Erythroblast (primary cell): ENCODE measurements around the gene PIEZO2.
A peak's percentile ranks its signal among the peaks of the same experiment; 100 is the strongest.
"Not testable (repeated sequence)": the region's sequence is repeated elsewhere in the genome, so short reads cannot be mapped to it uniquely, and the experiment has no call there.

ENCODE experiments used
- DNase-seq, 2 experiments: peaks; one replicate each; lab custom pipeline; 2025; lab: John Stamatoyannopoulos, UW
- GATA1 ChIP-seq: IDR thresholded peaks from 2 replicates; pipeline ENCODE4 v1.6.1; 2011; ENCODE audit warnings: low read depth, mild to moderate bottlenecking, control low read depth, low read length, moderate library complexity
- POLR2A ChIP-seq: IDR thresholded peaks from 2 replicates; pipeline ENCODE4 v1.6.1; 2011; ENCODE audit warnings: mild to moderate bottlenecking, low read length

The PIEZO2 gene

GRCh38 chr18:11149441-11150270 lies at the start of gene PIEZO2:
PIEZO2 (minus strand) TSS chr18:11149569; CDS start chr18:11148588, 981 bp downstream.
- DNase-seq, result peak; percentile 33 to 56
- TF ChIP-seq GATA1 (no peak), POLR2A (no peak)

GRCh38 chr18:11183637-11184036 lies 34.3 kb upstream of the PIEZO2 start:
- TF ChIP-seq GATA1 (no peak), POLR2A (no peak)

GRCh38 chr18:11181629-11182028 lies 32.3 kb upstream of the PIEZO2 start:
- not testable (repeated sequence) for DNase-seq

More at GRCh38 chr18:11183637-11184036, 34.3 kb upstream of the PIEZO2 start:
- no peak for DNase-seq

- no peak for TF ChIP-seq POLR2A
- TF ChIP-seq GATA1, result no peak
- DNase-seq, result no peak
Observed at GRCh38 chr18:11179959-11180519, 30.7 kb upstream of the PIEZO2 start.

- no peak for DNase-seq
- TF ChIP-seq GATA1, result no peak
- TF ChIP-seq POLR2A, result no peak
Observed at GRCh38 chr18:11178951-11179549, 29.7 kb upstream of the PIEZO2 start.

- TF ChIP-seq GATA1 (no peak), POLR2A (no peak)
- no peak for DNase-seq
Observed at GRCh38 chr18:11177382-11177781, 28.0 kb upstream of the PIEZO2 start.

- no peak for DNase-seq
- no peak for TF ChIP-seq GATA1
- no peak for TF ChIP-seq POLR2A
Observed at GRCh38 chr18:11176481-11176881, 27.1 kb upstream of the PIEZO2 start.

GRCh38 chr18:11175266-11175979 lies 26.1 kb upstream of the PIEZO2 start:
- no peak for TF ChIP-seq POLR2A
- no peak for TF ChIP-seq GATA1
- no peak for DNase-seq

- DNase-seq, result not testable (repeated sequence)
Observed at GRCh38 chr18:11174179-11174578, 24.8 kb upstream of the PIEZO2 start.

- no peak for DNase-seq
Observed at GRCh38 chr18:11167778-11168177, 18.4 kb upstream of the PIEZO2 start.

GRCh38 chr18:11165952-11166351 lies 16.6 kb upstream of the PIEZO2 start:
- TF ChIP-seq POLR2A (no peak), GATA1 (no peak)
- DNase-seq, result no peak

More at GRCh38 chr18:11167778-11168177, 18.4 kb upstream of the PIEZO2 start:
- TF ChIP-seq POLR2A (no peak), GATA1 (no peak)

GRCh38 chr18:11165138-11165537 lies 15.8 kb upstream of the PIEZO2 start:
- TF ChIP-seq GATA1 (no peak), POLR2A (no peak)
- no peak for DNase-seq

GRCh38 chr18:11163665-11164064 lies 14.3 kb upstream of the PIEZO2 start:
- peak; percentile 31 to 45 for DNase-seq
- TF ChIP-seq GATA1 (no peak), POLR2A (no peak)

GRCh38 chr18:11162889-11163288 lies 13.5 kb upstream of the PIEZO2 start:
- TF ChIP-seq GATA1 (no peak), POLR2A (no peak)

GRCh38 chr18:11162462-11162861 lies 13.1 kb upstream of the PIEZO2 start:
- DNase-seq, result no peak
- TF ChIP-seq GATA1 (no peak), POLR2A (no peak)

More at GRCh38 chr18:11162889-11163288, 13.5 kb upstream of the PIEZO2 start:
- no peak for DNase-seq
